GM18909 (cell line): ENCODE data around the gene TUSC2.
"Not testable (repeated sequence)": the region's sequence is repeated elsewhere in the genome, so short reads cannot be mapped to it uniquely, and the experiment has no call there.

ENCODE experiments used
- ATAC-seq: cut with Tn5 transposase; IDR thresholded peaks from one replicate; pipeline ENCODE4 v1.9.1; 2021; ENCODE audit warnings: mild to moderate bottlenecking; ENCODE audit not compliant: unreplicated experiment, poor library complexity

Gene TUSC2

GRCh38 chr3:50297896-50298725, 29.9 kb downstream of the TUSC2 start:
- ATAC-seq, result no peak

GRCh38 chr3:50297384-50297775, 30.6 kb downstream of the TUSC2 start:
- ATAC-seq, result no peak

- no peak for ATAC-seq
Observed at GRCh38 chr3:50296721-50297383, 31.2 kb downstream of the TUSC2 start.

GRCh38 chr3:50295553-50296431, 32.2 kb downstream of the TUSC2 start:
- no peak for ATAC-seq

- no peak for ATAC-seq
Observed at GRCh38 chr3:50294492-50295403, 33.3 kb downstream of the TUSC2 start.

GRCh38 chr3:50294089-50294488, 33.9 kb downstream of the TUSC2 start:
- ATAC-seq, result no peak

GRCh38 chr3:50293079-50293801, 34.8 kb downstream of the TUSC2 start:
- no peak for ATAC-seq

GRCh38 chr3:50292159-50293078, 35.6 kb downstream of the TUSC2 start, which contains the start of gene IFRD2:
Gene IFRD2, minus strand, starts transcription at chr3:50292429. Its CDS starts 155 bp downstream, at chr3:50292274.
- peak; percentile 95 for ATAC-seq

- ATAC-seq, result no peak
Observed at GRCh38 chr3:50290161-50290641, 37.8 kb downstream of the TUSC2 start.

GRCh38 chr3:50289130-50289529, 38.9 kb downstream of the TUSC2 start:
- no peak for ATAC-seq

- ATAC-seq, result no peak
Observed at GRCh38 chr3:50288387-50289007, 39.5 kb downstream of the TUSC2 start.

- ATAC-seq, result no peak
Observed at GRCh38 chr3:50287262-50287661, 40.8 kb downstream of the TUSC2 start.

- no peak for ATAC-seq
Observed at GRCh38 chr3:50286322-50287227, 41.4 kb downstream of the TUSC2 start.

- not testable (repeated sequence) for ATAC-seq
Observed at GRCh38 chr3:50284121-50284520, 43.9 kb downstream of the TUSC2 start.

- no peak for ATAC-seq
Observed at GRCh38 chr3:50279255-50280016, 48.6 kb downstream of the TUSC2 start.

GRCh38 chr3:50278880-50279224, 49.2 kb downstream of the TUSC2 start, which contains the start of gene LSMEM2:
Gene LSMEM2, plus strand, starts transcription at chr3:50279087. Its CDS starts 27 bp downstream, at chr3:50279114.
- ATAC-seq, result no peak
